Testis (tissue), 2 donors: Measurements from ENCODE around the gene CCDC30.

Experiments used
- CTCF ChIP-seq, 3 experiments: fragments of 450-650 bp in 2 of 3; fragments of 200-600 bp in 1 of 3; sonication (generic) in 1 of 3; IDR thresholded peaks; one replicate each; pipeline ENCODE4 v1.5.1; 2016 to 2019; ENCODE audit warnings: antibody characterized with exemption in 3 of 3, mild to moderate bottlenecking in 2 of 3, moderate library complexity in 1 of 3
- POLR2A ChIP-seq: fragments of 450-650 bp; IDR thresholded peaks from one replicate; pipeline ENCODE4 v1.6.1; 2017; ENCODE audit warnings: antibody characterized with exemption, mild to moderate bottlenecking, moderate library complexity

- TF ChIP-seq CTCF (IDR thresholded peaks at IDR 0.05) (no peak), POLR2A (no peak)
Observed at GRCh38 chr1:42523171-42523570, 60.1 kb downstream of the CCDC30 start.
